Nephron (organoid): ENCODE results near the gene PRF1.
"Not testable (repeated sequence)": the region's sequence is repeated elsewhere in the genome, so short reads cannot be mapped to it uniquely, and the experiment has no call there.

Source experiments
- H3K27ac Mint-ChIP-seq, 3 experiments: 2 replicates each; pipeline ENCODE4 v1.8.0; 2020; ENCODE audit warnings: mixed read lengths in 3 of 3, mild to moderate bottlenecking in 2 of 3, moderate library complexity in 1 of 3
- H3K27me3 Mint-ChIP-seq: 2 replicates; pipeline ENCODE4 v1.8.0; 2021; ENCODE audit warnings: low read depth, mild to moderate bottlenecking, moderate library complexity, mixed read lengths
- H3K36me3 Mint-ChIP-seq: 2 replicates; pipeline ENCODE4 v1.8.0; 2020; ENCODE audit warnings: low read depth, mixed read lengths
- H3K4me1 Mint-ChIP-seq: 2 replicates; pipeline ENCODE4 v1.8.0; 2020; ENCODE audit warnings: mixed read lengths
- H3K4me3 Mint-ChIP-seq, 3 experiments: 2 replicates each; pipeline ENCODE4 v1.8.0; 2020; ENCODE audit warnings: mild to moderate bottlenecking in 3 of 3, mixed read lengths in 3 of 3, moderate library complexity in 2 of 3
- H3K9me3 Mint-ChIP-seq: 2 replicates; pipeline ENCODE4 v1.8.0; 2020; ENCODE audit warnings: mixed read lengths
- CTCF ChIP-seq, 3 experiments: fragments of 200-600 bp; sonication (generic); IDR thresholded peaks; one replicate each; pipeline ENCODE4 v1.5.0; 2021; ENCODE audit warnings: antibody characterized with exemption in 3 of 3; ENCODE audit not compliant: unreplicated experiment in 3 of 3

The PRF1 gene

GRCh38 chr10:70647086-70647485 is 44.5 kb upstream of the PRF1 start:
- TF ChIP-seq CTCF (IDR thresholded peaks at IDR 0.05; ENCODE audit: unreplicated experiment in 3 of 3) = no peak
- Mint-ChIP-seq H3K36me3 (no peaks in the 10 kb centered on the region), H3K9me3 (peaks cover 38% of the 10 kb centered on the region), H3K4me1 (no peaks in the 10 kb centered on the region), H3K4me3 (no peak overlapping the region), H3K27ac (no peak overlapping the region), H3K27me3 (peaks cover 20% of the 10 kb centered on the region)

- H3K4me3 Mint-ChIP-seq, H3K36me3 Mint-ChIP-seq, H3K27ac Mint-ChIP-seq, H3K4me1 Mint-ChIP-seq: not testable (repeated sequence)
- Mint-ChIP-seq H3K9me3 (peaks cover 26% of the 10 kb centered on the region), H3K27me3 (peaks cover 12% of the 10 kb centered on the region)
Observed at GRCh38 chr10:70644959-70645358, 42.4 kb upstream of the PRF1 start.

DNA sequence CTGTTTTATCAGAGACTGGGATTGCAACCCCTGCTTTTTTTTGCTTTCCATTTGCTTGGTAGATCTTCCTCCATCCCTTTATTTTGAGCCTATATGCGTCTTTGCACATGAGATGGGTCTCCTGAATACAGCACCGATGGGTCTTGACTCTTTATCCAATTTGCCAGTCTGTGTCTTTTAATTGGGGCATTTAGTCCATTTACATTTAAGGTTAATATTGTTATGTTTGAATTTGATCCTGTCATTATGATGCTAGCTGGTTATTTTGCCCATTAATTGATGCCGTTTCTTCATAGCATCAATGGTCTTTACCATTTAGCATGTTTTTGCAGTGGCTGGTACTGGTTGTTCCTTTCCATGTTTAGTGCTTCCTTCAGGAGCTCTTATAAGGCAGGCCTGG is 40.7 kb upstream of the PRF1 start:
- H3K27ac Mint-ChIP-seq, H3K4me3 Mint-ChIP-seq, H3K4me1 Mint-ChIP-seq, H3K36me3 Mint-ChIP-seq: not testable (repeated sequence)
- peaks cover 14% of the 10 kb centered on the region for H3K9me3 Mint-ChIP-seq
- H3K27me3 Mint-ChIP-seq = peaks cover 15% of the 10 kb centered on the region

DNA sequence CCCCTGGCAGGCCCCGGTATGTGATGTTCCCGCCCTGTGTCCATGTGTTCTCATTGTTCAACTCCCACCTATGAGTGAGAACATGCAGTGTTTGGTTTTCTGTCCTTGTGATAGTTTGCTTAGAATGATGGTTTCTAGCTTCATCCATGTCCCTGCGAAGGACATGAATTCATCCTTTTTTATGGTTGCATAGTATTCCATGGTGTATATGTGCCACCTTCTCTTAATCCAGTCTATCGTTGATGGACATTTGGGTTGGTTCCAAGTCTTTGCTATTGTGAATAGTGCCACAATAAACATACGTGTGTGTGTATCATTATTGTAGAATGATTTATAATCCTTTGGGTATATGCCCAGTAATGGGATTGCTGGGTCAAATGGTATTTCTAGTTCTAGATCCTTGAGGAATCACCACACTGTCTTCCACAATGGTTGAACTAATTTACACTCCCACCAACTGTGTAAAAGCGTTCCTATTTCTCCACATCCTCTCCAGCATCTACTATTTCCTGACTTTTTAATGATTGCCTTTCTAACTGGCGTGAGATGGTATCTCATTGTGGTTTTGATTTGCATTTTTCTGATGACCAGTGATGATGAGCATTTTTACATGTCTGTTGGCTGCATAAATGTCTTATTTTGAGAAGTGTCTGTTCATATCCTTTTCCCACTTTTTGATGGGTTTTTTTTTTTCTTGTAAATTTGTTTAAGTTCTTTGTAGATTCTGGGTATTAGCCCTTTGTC is 37.3 kb upstream of the PRF1 start:
- H3K36me3 Mint-ChIP-seq, H3K27ac Mint-ChIP-seq, H3K4me3 Mint-ChIP-seq, H3K4me1 Mint-ChIP-seq, H3K9me3 Mint-ChIP-seq: not testable (repeated sequence)
- H3K27me3 Mint-ChIP-seq = peaks cover 11% of the 10 kb centered on the region

DNA sequence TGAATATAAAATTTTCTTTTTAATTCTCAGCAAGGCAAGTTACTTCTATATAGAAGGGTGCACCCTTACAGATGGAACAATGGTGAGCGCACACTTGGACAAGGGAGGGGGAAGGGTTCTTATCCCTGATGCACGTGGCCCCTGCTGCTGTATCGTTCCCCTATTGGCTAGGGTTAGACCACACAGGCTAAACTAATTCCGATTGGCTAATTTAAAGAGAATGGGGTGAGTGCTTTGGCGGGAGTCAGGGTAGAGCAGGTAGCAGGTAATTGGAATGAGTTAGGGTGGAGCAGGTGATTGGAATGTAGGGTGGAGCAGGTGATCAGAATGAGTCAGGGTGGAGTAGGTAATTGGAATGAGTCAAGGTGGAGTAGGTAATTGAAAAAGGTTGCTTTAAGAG is 32.0 kb upstream of the PRF1 start:
- H3K4me1 Mint-ChIP-seq, H3K27ac Mint-ChIP-seq, H3K36me3 Mint-ChIP-seq, H3K27me3 Mint-ChIP-seq, H3K4me3 Mint-ChIP-seq: not testable (repeated sequence)
- H3K9me3 Mint-ChIP-seq = peaks cover 14% of the 10 kb centered on the region

DNA sequence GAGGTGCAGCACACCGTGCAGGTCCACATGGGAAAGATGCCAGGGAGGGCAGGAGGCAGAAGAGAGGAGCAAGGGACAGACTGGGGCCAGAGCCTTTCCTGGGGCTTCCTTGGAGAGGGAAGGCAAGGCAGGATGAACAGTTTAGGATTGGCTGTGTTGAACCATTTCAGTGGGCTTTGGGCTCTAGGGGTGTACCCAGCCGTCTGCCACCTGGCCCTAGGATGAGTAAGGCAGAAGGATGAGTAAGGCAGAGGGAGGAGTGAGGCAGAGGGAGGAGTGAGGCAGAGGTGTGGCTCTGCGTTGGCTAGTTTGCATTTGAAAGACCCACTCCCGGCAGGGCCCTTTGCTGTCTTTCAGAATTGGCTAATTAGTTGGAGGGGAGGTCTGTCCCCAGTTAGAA is 31.5 kb upstream of the PRF1 start:
- no peak for TF ChIP-seq CTCF (IDR thresholded peaks at IDR 0.05; ENCODE audit: unreplicated experiment in 3 of 3)

DNA sequence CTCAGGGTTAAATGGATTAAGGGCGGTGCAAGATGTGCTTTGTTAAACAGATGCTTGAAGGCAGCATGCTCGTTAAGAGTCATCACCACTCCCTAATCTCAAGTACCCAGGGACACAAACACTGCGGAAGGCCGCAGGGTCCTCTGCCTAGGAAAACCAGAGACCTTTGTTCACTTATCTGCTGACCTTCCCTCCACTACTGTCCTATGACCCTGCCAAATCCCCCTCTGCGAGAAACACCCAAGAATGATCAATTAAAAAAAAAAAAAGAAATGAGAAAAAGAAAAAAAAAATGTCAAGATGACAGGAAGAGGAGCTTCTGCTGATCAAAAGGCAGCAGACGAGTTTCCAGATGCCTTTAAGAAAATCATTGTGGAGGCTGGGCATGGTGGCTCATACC is 29.2 kb upstream of the PRF1 start:
- peaks cover 21% of the 10 kb centered on the region for H3K9me3 Mint-ChIP-seq
- not testable (repeated sequence) for H3K27me3 Mint-ChIP-seq, H3K27ac Mint-ChIP-seq, H3K4me1 Mint-ChIP-seq, H3K36me3 Mint-ChIP-seq, H3K4me3 Mint-ChIP-seq

More for the DNA sequence above, 31.5 kb upstream of the PRF1 start:
- H3K4me3 Mint-ChIP-seq = no peak overlapping the region
- H3K27ac Mint-ChIP-seq = no peak overlapping the region
- H3K9me3 Mint-ChIP-seq = peaks cover 15% of the 10 kb centered on the region
- no peaks in the 10 kb centered on the region for H3K36me3 Mint-ChIP-seq
- no peaks in the 10 kb centered on the region for H3K27me3 Mint-ChIP-seq
- no peaks in the 10 kb centered on the region for H3K4me1 Mint-ChIP-seq

GRCh38 chr10:70629338-70629737 is 26.8 kb upstream of the PRF1 start:
- Mint-ChIP-seq H3K4me1 (peaks cover under 1% of the 10 kb centered on the region), H3K9me3 (peaks cover 28% of the 10 kb centered on the region), H3K27me3 (no peaks in the 10 kb centered on the region)

More at GRCh38 chr10:70629338-70629737, 26.8 kb upstream of the PRF1 start:
- no peak for TF ChIP-seq CTCF (IDR thresholded peaks at IDR 0.05; ENCODE audit: unreplicated experiment in 3 of 3)
- Mint-ChIP-seq H3K27ac (no peak overlapping the region), H3K36me3 (no peaks in the 10 kb centered on the region), H3K4me3 (no peak overlapping the region)
